ENCODE results near the gene CALML6. TPM values are rescaled to one million over a fixed set of nuclear protein-coding genes. Genes with fewer than 3 reads are reported as not detected.

The CALML6 gene
- total RNA-seq, 1 experiment from 2014 or later: 1.9 TPM

DNA sequence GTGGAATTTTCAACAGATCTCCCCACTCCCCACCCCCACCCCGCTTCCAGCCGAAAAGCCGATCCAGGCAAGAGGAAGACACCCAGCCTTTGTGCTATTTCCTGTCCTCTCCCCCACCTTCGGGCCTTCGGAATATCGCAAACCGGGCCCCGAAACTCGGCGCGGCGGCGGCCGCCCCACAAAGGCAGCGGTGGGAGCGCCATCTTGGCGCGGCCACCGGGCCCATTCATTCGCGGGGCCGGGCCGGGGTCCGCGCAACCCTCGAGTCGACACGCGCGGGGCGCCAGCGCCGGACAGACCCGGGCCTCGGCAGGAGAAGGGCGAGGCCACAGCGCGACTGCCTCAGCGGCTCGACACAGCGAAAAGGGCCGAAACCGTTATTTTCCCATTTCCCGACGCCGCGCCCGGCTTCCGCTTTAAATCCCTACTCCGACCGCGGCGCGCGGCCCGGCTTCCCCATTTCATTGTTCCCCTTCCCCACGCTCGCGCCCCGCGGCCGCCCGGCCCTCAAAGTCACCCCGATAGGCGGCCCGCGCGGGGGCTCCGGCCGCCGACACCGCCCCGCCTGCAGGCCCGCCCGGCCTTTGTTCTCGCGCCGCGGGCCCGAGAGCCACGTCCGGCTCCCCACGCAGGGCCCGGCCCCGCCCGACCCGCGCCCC lies 25.1 kb upstream of the CALML6 start:
- peak; percentile 3; the same call in 1 of the 2 replicates for ATAC-seq
- TF ChIP-seq FOXK1 (CRISPR knock-in tag; IDR thresholded peaks at IDR 0.05) (no peak), HMGXB4 (CRISPR knock-in tag; IDR thresholded peaks at IDR 0.05) (peak; percentile 89), ZNF396 (CRISPR knock-in tag; IDR thresholded peaks at IDR 0.05; ENCODE audit: borderline replicate concordance) (no peak), SMAD3 (CRISPR knock-in tag; IDR thresholded peaks at IDR 0.05; ENCODE audit: borderline replicate concordance) (no peak), ZNF317 (CRISPR knock-in tag; IDR thresholded peaks at IDR 0.05; ENCODE audit: borderline replicate concordance, low read depth) (0 out of 2 replicates have a peak, but pooled peaks have one; percentile 7), TP53 (CRISPR knock-in tag; IDR thresholded peaks at IDR 0.05) (no peak), GABPB1 (CRISPR knock-in tag; IDR thresholded peaks at IDR 0.05) (0 out of 2 replicates have a peak, but pooled peaks have one; percentile 23), ESRRA (CRISPR knock-in tag; IDR thresholded peaks at IDR 0.05; ENCODE audit: borderline replicate concordance) (peak; percentile 39; the same call in 1 of the 2 replicates)
- TF ChIP-seq, protein P1, sequence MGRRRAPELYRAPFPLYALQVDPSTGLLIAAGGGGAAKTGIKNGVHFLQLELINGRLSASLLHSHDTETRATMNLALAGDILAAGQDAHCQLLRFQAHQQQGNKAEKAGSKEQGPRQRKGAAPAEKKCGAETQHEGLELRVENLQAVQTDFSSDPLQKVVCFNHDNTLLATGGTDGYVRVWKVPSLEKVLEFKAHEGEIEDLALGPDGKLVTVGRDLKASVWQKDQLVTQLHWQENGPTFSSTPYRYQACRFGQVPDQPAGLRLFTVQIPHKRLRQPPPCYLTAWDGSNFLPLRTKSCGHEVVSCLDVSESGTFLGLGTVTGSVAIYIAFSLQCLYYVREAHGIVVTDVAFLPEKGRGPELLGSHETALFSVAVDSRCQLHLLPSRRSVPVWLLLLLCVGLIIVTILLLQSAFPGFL (CRISPR knock-in tag; IDR thresholded peaks at IDR 0.05; ENCODE audit: borderline replicate concordance): 0 out of 2 replicates have a peak, but pooled peaks have one; percentile 41
- TF ChIP-seq, protein P2, sequence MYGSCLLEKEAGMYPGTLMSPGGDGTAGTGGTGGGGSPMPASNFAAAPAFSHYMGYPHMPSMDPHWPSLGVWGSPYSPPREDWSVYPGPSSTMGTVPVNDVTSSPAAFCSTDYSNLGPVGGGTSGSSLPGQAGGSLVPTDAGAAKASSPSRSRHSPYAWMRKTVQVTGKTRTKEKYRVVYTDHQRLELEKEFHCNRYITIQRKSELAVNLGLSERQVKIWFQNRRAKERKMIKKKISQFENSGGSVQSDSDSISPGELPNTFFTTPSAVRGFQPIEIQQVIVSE (CRISPR knock-in tag; IDR thresholded peaks at IDR 0.05; ENCODE audit: borderline replicate concordance): no peak
- TF ChIP-seq, protein P3, sequence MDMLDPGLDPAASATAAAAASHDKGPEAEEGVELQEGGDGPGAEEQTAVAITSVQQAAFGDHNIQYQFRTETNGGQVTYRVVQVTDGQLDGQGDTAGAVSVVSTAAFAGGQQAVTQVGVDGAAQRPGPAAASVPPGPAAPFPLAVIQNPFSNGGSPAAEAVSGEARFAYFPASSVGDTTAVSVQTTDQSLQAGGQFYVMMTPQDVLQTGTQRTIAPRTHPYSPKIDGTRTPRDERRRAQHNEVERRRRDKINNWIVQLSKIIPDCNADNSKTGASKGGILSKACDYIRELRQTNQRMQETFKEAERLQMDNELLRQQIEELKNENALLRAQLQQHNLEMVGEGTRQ (CRISPR knock-in tag; IDR thresholded peaks at IDR 0.05): no peak
- Mint-ChIP-seq H3K4me1 (peaks cover 46% of the 10 kb centered on the region), H3K27ac (no peak overlapping the region), H3K9me3 (peaks cover 4% of the 10 kb centered on the region; the same call in 1 of the 2 replicates), H3K27me3 (ENCODE audit: low read depth) (no peaks in the 10 kb centered on the region; the same call in 1 of the 2 replicates), H3K36me3 (peaks cover 8% of the 10 kb centered on the region), H3K4me3 (peak overlapping the region; percentile 81)
- DNase-seq (ENCODE audit: low spot score): no peak
- ChIA-PET POLR2A (no interaction called here), CTCF (interaction anchor here (1.0 to 1.1 kb wide), 2 partner anchors 19 to 155 kb away, joined by 3 read pairs; no protein-coding TSS in a partner anchor)

GRCh38 chr1:1890506-1891348 lies 24.3 kb upstream of the CALML6 start, which contains the start of gene GNB1:
Gene GNB1, minus strand, starts transcription at chr1:1891087. Its CDS starts 65,634 bp downstream, at chr1:1825453.
- peaks cover 4% of the 10 kb centered on the region; the same call in 1 of the 2 replicates for H3K9me3 Mint-ChIP-seq
- ChIA-PET CTCF (interaction anchor here (1.0 to 2.0 kb wide), 3 partner anchors 15 to 155 kb away, joined by 6 to 13 read pairs (median 8); no protein-coding TSS in a partner anchor), POLR2A (interaction anchor here (1.0 kb wide), 1 partner anchor 29 kb away, joined by 5 read pairs; the partner anchor contains the start of gene TMEM52)
- peak within 1 kb of the TSS; percentile 81 for H3K4me3 Mint-ChIP-seq
- no peaks in the 10 kb centered on the region; the same call in 1 of the 2 replicates for H3K27me3 Mint-ChIP-seq (ENCODE audit: low read depth)
- peak within 1 kb of the TSS; percentile 79; the same call in 1 of the 2 replicates for H3K27ac Mint-ChIP-seq
- ATAC-seq (peak; percentile 58), DNase-seq (ENCODE audit: low spot score) (peak; percentile 73)
- H3K4me1 Mint-ChIP-seq: peaks cover 50% of the 10 kb centered on the region
- H3K36me3 Mint-ChIP-seq: peaks cover 8% of the 10 kb centered on the region
- TF ChIP-seq ZNF232 (CRISPR knock-in tag; IDR thresholded peaks at IDR 0.05) (no peak), ETV6 (CRISPR knock-in tag; IDR thresholded peaks at IDR 0.05) (no peak), CREB1 (CRISPR knock-in tag; IDR thresholded peaks at IDR 0.05) (no peak), NR3C1 (CRISPR knock-in tag; conservative IDR thresholded peaks at IDR 0.05; ENCODE audit: low read depth) (no peak), CBFB (CRISPR knock-in tag; IDR thresholded peaks at IDR 0.05; ENCODE audit: low read depth) (no peak), SMAD4 (CRISPR knock-in tag; IDR thresholded peaks at IDR 0.05) (no peak), ESRRA (CRISPR knock-in tag; IDR thresholded peaks at IDR 0.05; ENCODE audit: borderline replicate concordance) (no peak), FOXK1 (CRISPR knock-in tag; IDR thresholded peaks at IDR 0.05) (peak; percentile 56; the same call in 1 of the 2 replicates), TP53 (CRISPR knock-in tag; IDR thresholded peaks at IDR 0.05) (no peak), GRHL2 (CRISPR knock-in tag; IDR thresholded peaks at IDR 0.05; ENCODE audit: insufficient replicate concordance, severe bottlenecking) (no peak), FOXJ3 (CRISPR knock-in tag; IDR thresholded peaks at IDR 0.05; ENCODE audit: borderline replicate concordance) (no peak), ZNF263 (CRISPR knock-in tag; IDR thresholded peaks at IDR 0.05; ENCODE audit: low read depth) (no peak)
- TF ChIP-seq, protein P4, sequence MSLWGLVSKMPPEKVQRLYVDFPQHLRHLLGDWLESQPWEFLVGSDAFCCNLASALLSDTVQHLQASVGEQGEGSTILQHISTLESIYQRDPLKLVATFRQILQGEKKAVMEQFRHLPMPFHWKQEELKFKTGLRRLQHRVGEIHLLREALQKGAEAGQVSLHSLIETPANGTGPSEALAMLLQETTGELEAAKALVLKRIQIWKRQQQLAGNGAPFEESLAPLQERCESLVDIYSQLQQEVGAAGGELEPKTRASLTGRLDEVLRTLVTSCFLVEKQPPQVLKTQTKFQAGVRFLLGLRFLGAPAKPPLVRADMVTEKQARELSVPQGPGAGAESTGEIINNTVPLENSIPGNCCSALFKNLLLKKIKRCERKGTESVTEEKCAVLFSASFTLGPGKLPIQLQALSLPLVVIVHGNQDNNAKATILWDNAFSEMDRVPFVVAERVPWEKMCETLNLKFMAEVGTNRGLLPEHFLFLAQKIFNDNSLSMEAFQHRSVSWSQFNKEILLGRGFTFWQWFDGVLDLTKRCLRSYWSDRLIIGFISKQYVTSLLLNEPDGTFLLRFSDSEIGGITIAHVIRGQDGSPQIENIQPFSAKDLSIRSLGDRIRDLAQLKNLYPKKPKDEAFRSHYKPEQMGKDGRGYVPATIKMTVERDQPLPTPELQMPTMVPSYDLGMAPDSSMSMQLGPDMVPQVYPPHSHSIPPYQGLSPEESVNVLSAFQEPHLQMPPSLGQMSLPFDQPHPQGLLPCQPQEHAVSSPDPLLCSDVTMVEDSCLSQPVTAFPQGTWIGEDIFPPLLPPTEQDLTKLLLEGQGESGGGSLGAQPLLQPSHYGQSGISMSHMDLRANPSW (CRISPR knock-in tag; conservative IDR thresholded peaks at IDR 0.05; ENCODE audit: low read depth): no peak
- TF ChIP-seq, protein P5, sequence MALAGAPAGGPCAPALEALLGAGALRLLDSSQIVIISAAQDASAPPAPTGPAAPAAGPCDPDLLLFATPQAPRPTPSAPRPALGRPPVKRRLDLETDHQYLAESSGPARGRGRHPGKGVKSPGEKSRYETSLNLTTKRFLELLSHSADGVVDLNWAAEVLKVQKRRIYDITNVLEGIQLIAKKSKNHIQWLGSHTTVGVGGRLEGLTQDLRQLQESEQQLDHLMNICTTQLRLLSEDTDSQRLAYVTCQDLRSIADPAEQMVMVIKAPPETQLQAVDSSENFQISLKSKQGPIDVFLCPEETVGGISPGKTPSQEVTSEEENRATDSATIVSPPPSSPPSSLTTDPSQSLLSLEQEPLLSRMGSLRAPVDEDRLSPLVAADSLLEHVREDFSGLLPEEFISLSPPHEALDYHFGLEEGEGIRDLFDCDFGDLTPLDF (CRISPR knock-in tag; IDR thresholded peaks at IDR 0.05): no peak
